MM.1S (cell line): Measurements from ENCODE around the gene TMEM134.
"Not testable (repeated sequence)": the region's sequence is repeated elsewhere in the genome, so short reads cannot be mapped to it uniquely, and the experiment has no call there.

Experiments
- DNase-seq: peaks from one replicate; pipeline ENCODE4 v3.0.0-alpha.2; 2015
- H2AFZ ChIP-seq: fragments of 300-600 bp; sonication (generic); 2 replicates; pipeline ENCODE4 v1.6.0; 2016; ENCODE audit warnings: antibody characterized with exemption, low read length
- H3F3A ChIP-seq: fragments of 300-600 bp; sonication (generic); 2 replicates; pipeline ENCODE4 v1.6.1; 2016; ENCODE audit warnings: mild to moderate bottlenecking, antibody characterized with exemption, low read length, moderate library complexity, mixed read lengths; ENCODE audit not compliant: insufficient read depth
- H3K27ac ChIP-seq: fragments of 300-600 bp; sonication (generic); 2 replicates; pipeline ENCODE4 v1.5.1; 2016; ENCODE audit warnings: mild to moderate bottlenecking, low read length
- H3K27me3 ChIP-seq: fragments of 300-600 bp; sonication (generic); replicated peaks from 2 replicates; pipeline ENCODE4 v1.6.0; 2016; ENCODE audit warnings: low read length; ENCODE audit not compliant: insufficient read depth
- H3K36me3 ChIP-seq: fragments of 300-600 bp; sonication (generic); replicated peaks from 2 replicates; pipeline ENCODE4 v1.6.1; 2016; ENCODE audit warnings: mild to moderate bottlenecking, low read length, mixed read lengths; ENCODE audit not compliant: insufficient read depth
- H3K4me1 ChIP-seq: fragments of 300-600 bp; sonication (generic); 2 replicates; pipeline ENCODE4 v1.6.1; 2016; ENCODE audit warnings: low read length, mixed read lengths
- H3K4me2 ChIP-seq: fragments of 300-600 bp; sonication (generic); 2 replicates; pipeline ENCODE4 v1.6.0; 2016; ENCODE audit warnings: low read depth, low read length
- H3K4me3 ChIP-seq: fragments of 300-600 bp; sonication (generic); 2 replicates; pipeline ENCODE4 v1.5.1; 2016; ENCODE audit warnings: low read length, mixed read lengths
- H3K79me2 ChIP-seq: fragments of 300-600 bp; sonication (generic); 2 replicates; pipeline ENCODE4 v1.6.1; 2016; ENCODE audit warnings: mixed run types, low read length, mixed read lengths
- H3K9ac ChIP-seq: fragments of 300-600 bp; sonication (generic); 2 replicates; pipeline ENCODE4 v1.6.1; 2016; ENCODE audit warnings: low read length, mixed read lengths
- H3K9me2 ChIP-seq: fragments of 300-600 bp; sonication (generic); replicated peaks from 2 replicates; pipeline ENCODE4 v1.6.1; 2016; ENCODE audit warnings: mild to moderate bottlenecking, low read length, mixed read lengths; ENCODE audit not compliant: insufficient read depth
- H3K9me3 ChIP-seq: fragments of 300-600 bp; sonication (generic); replicated peaks from 2 replicates; pipeline ENCODE4 v1.6.1; 2016; ENCODE audit warnings: mild to moderate bottlenecking, low read length, mixed read lengths; ENCODE audit not compliant: insufficient read depth
- H4K20me1 ChIP-seq: fragments of 300-600 bp; sonication (generic); 2 replicates; pipeline ENCODE4 v1.6.1; 2016; ENCODE audit warnings: mild to moderate bottlenecking, low read length, moderate library complexity, mixed read lengths; ENCODE audit not compliant: insufficient read depth
- EZH2 ChIP-seq: fragments of 300-600 bp; sonication (generic); optimal IDR thresholded peaks from 2 replicates; pipeline ENCODE3; 2017; ENCODE audit warnings: low read depth, mild to moderate bottlenecking, antibody characterized with exemption, low read length, mixed read lengths
- EZH2phosphoT487 ChIP-seq: fragments of 300-600 bp; sonication (generic); IDR thresholded peaks from 2 replicates; pipeline ENCODE4 v1.6.1; 2018; ENCODE audit warnings: antibody characterized with exemption, low read length
- TF ChIP-seq, protein P1 (sequence below): fragments of 300-600 bp; sonication (generic); IDR thresholded peaks from 2 replicates; pipeline ENCODE4 v1.5.1; 2016; ENCODE audit warnings: antibody characterized with exemption, low read length, mixed read lengths

The TMEM134 gene

DNA sequence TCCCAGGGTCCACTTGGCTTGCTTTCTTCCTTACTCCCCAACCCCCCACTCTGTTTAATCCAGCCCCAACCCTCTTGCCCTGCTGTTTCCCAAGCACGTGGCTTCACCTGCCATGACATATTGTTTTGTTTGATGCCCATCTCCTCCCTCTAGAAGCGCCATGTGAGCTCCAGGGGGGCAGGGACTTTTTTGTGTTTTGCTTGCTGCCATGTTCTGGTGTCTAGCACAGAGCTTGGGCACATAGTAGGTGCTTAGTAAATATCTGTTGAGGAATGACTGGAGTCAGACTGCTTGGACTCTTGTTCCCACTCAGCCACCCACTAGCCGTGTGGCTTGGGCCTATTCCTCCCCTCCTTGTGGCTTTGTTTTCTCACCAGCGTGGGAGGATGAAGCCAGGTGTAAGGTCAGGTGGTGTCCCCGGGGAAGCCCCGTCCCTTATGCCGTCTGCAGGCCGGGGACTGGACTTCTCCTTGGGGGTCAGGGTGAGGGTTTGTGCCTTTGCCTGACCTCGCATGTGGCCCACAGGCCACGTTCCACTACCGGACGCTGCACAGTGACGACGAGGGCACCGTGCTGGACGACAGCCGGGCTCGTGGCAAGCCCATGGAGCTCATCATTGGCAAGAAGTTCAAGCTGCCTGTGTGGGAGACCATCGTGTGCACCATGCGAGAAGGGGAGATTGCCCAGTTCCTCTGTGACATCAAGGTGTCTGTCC lies 17.6 kb upstream of the TMEM134 start:
- Histone ChIP-seq H3K27me3 (no peaks in the 10 kb centered on the region), H3K4me2 (no peak overlapping the region)

DNA sequence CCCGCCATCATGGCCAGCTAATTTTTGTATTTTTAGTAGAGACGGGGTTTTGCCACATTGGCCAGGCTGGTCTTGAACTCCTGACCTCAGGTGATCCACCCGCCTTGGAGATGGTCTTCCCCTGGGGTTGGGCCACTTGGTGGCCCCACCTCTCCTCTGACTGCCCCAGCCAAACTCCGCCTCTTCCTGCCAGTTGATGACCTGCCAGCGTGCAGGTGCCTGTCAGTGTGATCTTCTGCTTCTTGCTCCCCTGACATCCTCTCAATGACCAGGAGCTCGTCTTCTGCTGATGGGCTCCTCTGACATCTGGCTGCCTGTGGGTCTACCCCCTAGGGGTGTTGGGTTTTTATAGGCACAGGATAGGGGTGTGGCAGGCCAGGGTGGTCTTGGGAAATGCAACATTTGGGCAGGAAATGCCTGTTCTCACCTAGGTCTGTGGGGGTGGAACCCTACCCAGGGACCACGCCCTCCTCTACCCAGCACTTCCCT lies 16.9 kb upstream of the TMEM134 start:
- Histone ChIP-seq H3K4me1 (peaks cover 20% of the 10 kb centered on the region), H3K79me2 (peaks cover 26% of the 10 kb centered on the region)
- H4K20me1 ChIP-seq, H3F3A ChIP-seq, H3K9ac ChIP-seq, H3K4me2 ChIP-seq, H3K9me2 ChIP-seq, H2AFZ ChIP-seq, H3K4me3 ChIP-seq, H3K27ac ChIP-seq, DNase-seq, H3K27me3 ChIP-seq, H3K9me3 ChIP-seq, H3K36me3 ChIP-seq: not testable (repeated sequence)

More for the DNA sequence above, 17.6 kb upstream of the TMEM134 start:
- Histone ChIP-seq H3K9me3 (no peaks in the 10 kb centered on the region), H3K9ac (no peak overlapping the region), H3K9me2 (no peaks in the 10 kb centered on the region), H3K4me1 (peaks cover 20% of the 10 kb centered on the region), H3K27ac (no peak overlapping the region), H4K20me1 (no peaks in the 10 kb centered on the region), H3K4me3 (no peak overlapping the region), H3K36me3 (no peaks in the 10 kb centered on the region), H3K79me2 (peaks cover 26% of the 10 kb centered on the region), H3F3A (no peaks in the 10 kb centered on the region), H2AFZ (no peak overlapping the region)
- TF ChIP-seq EZH2phosphoT487 (no peak), EZH2 (no peak)
- TF ChIP-seq, protein P1, sequence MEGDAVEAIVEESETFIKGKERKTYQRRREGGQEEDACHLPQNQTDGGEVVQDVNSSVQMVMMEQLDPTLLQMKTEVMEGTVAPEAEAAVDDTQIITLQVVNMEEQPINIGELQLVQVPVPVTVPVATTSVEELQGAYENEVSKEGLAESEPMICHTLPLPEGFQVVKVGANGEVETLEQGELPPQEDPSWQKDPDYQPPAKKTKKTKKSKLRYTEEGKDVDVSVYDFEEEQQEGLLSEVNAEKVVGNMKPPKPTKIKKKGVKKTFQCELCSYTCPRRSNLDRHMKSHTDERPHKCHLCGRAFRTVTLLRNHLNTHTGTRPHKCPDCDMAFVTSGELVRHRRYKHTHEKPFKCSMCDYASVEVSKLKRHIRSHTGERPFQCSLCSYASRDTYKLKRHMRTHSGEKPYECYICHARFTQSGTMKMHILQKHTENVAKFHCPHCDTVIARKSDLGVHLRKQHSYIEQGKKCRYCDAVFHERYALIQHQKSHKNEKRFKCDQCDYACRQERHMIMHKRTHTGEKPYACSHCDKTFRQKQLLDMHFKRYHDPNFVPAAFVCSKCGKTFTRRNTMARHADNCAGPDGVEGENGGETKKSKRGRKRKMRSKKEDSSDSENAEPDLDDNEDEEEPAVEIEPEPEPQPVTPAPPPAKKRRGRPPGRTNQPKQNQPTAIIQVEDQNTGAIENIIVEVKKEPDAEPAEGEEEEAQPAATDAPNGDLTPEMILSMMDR, result no peak
- no peak for DNase-seq

DNA sequence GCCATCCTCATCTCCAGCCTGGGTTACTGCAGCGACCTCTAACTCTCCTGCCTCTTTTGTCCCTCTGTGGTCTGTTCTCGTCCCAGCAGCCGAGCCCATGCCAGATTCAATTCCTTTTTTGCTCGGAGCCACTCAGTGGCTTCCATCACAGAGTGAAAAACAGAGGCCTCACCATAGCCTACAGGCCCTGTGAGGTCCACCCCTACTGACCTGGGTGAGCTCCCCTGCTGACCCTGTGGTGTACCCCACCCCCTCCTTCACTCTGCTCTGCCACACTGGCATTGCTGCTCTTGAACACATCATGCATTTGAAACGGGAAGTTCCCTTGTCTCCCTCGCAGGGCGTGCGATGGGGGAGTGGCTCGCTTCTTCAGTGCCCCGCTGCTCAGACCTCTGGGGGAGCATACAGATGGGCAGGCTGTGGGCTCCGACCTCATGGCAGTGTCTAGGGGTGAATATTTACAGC lies 15.8 kb upstream of the TMEM134 start:
- H3K4me3 ChIP-seq, result no peak overlapping the region

DNA sequence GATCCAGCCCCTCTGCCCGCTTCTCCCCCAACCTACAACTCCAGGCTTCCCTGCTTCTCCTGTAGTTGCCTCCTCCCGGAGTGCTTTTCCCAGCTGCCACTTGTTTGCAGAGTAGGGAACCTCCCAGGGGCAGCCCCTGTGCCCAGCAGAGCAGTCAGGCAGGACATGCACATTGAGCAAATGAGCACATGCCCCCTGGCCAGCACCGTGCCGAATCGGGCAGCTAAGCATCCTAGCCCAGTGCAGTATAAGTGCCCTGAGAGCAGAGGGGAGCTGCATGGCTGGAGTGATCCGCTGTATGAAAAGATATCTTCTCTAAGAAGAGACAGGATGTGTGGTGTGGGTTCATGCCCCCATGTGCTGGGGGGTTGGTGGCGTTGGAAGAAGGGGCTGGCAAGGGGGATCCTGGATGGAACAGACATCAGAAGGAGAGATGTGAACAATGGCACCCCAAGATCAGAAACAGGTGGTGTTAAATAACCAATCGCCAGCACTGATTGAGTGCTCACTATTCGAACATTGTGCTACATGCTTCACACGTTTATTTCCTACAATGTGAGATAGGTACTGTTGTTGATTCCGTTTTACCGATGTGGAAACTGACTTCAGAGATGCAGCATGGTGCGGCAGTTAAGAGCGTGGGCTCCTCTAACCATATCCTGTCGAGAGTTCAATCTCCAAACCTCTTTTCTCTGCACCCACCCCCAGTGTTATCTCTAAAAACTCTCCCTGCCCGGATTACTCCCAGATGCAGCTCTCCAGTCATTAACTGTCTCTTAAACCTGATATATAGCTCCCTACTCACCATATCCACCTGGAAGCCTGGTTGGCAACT lies 15.0 kb upstream of the TMEM134 start:
- peaks cover 20% of the 10 kb centered on the region for H3K4me1 ChIP-seq
- H3K4me3 ChIP-seq, result no peak overlapping the region
- H3K9me3 ChIP-seq, result no peaks in the 10 kb centered on the region
- no peaks in the 10 kb centered on the region for H3K36me3 ChIP-seq
- H3K79me2 ChIP-seq, result peaks cover 26% of the 10 kb centered on the region
- H3K4me2 ChIP-seq, result peak overlapping the region; percentile 56; the same call in 1 of the 2 replicates
- no peaks in the 10 kb centered on the region for H3F3A ChIP-seq
- H3K9me2 ChIP-seq, result no peaks in the 10 kb centered on the region
- no peaks in the 10 kb centered on the region for H4K20me1 ChIP-seq
- H3K27ac ChIP-seq, result no peak overlapping the region
- TF ChIP-seq EZH2phosphoT487, result no peak
- TF ChIP-seq, protein P1, result no peak
- no peak for TF ChIP-seq EZH2
- H3K9ac ChIP-seq, result no peak overlapping the region
- H2AFZ ChIP-seq, result no peak overlapping the region
- DNase-seq, result no peak
- peaks cover 13% of the 10 kb centered on the region for H3K27me3 ChIP-seq

More for the DNA sequence above, 15.8 kb upstream of the TMEM134 start:
- no peak overlapping the region for H2AFZ ChIP-seq
- no peaks in the 10 kb centered on the region for H3K36me3 ChIP-seq
- no peak for DNase-seq
- no peak overlapping the region for H3K4me2 ChIP-seq
- no peaks in the 10 kb centered on the region for H3F3A ChIP-seq
- no peaks in the 10 kb centered on the region for H3K9me2 ChIP-seq
- H3K9me3 ChIP-seq, result no peaks in the 10 kb centered on the region
- H4K20me1 ChIP-seq, result no peaks in the 10 kb centered on the region
- peaks cover 26% of the 10 kb centered on the region for H3K79me2 ChIP-seq
- peaks cover 20% of the 10 kb centered on the region for H3K4me1 ChIP-seq
- H3K27me3 ChIP-seq, result peaks cover 5% of the 10 kb centered on the region
- no peak overlapping the region for H3K27ac ChIP-seq
- no peak for TF ChIP-seq EZH2
- no peak overlapping the region for H3K9ac ChIP-seq
